K562 (cell line): ENCODE results near the gene OR1N2. TPM values are rescaled to one million over a fixed set of nuclear protein-coding genes. Genes with fewer than 3 reads are reported as not detected.

Experiments
- ATAC-seq: fragments of 200-7000 bp; cut with Tn5 transposase; 3 replicates; pipeline ENCODE4 v1.9.1; 2020; ENCODE audit warnings: moderate library complexity
- BruUV-seq: library from RNA; stranded (reverse); fragments of 400-500 nt; replicated peaks from 2 replicates; lab custom pipeline; 2021; lab: Mats Ljungman, UMichigan
- CTCF ChIA-PET: fragments of 300-600 bp; formaldehyde crosslinking; extraction: SDS; loops from one replicate; lab custom pipeline; 2021; ENCODE audit warnings: low intra/inter-chr PET ratio; lab: Yijun Ruan, JAX
- POLR2A ChIA-PET: fragments of 300-600, 350-650 bp; sonication (Branson Sonifier 250); formaldehyde crosslinking; extraction: SDS; loops from one replicate; lab custom pipeline; 2021; ENCODE audit warnings: antibody characterized with exemption, inconsistent platforms; lab: Yijun Ruan, JAX
- DNase-seq, 4 experiments: peaks; one replicate each; pipeline versions ENCODE4 v3.0.0 to v3.0.0-alpha.2; 2011 to 2018; ENCODE audit warnings: low spot score in 3 of 4, mixed read lengths in 3 of 4; ENCODE audit errors: extremely low read depth in 1 of 4
- FAIRE-seq: peaks from 2 replicates; lab custom pipeline; 2011; peaks lifted over from hg19 to GRCh38; lab: Jason Lieb, UNC
- H2AFZ ChIP-seq: 2 replicates; pipeline ENCODE4 v1.6.0; 2011; ENCODE audit warnings: low read depth, low read length, control low read depth, inconsistent platforms
- H3K27ac ChIP-seq: fragments of 200-600 bp; 3 replicates; pipeline ENCODE4 v1.8.0; 2011; ENCODE audit warnings: low read depth, mild to moderate bottlenecking, control low read depth, inconsistent platforms, low read length, moderate library complexity, mixed read lengths; ENCODE audit errors: extremely low read depth
- H3K27me3 ChIP-seq, 2 experiments: fragments of 300-600 bp in 1 of 2; 2 replicates in 1 of 2; 3 replicates in 1 of 2; pipeline versions ENCODE4 v1.6.0 to v1.8.0; 2011; ENCODE audit warnings: inconsistent platforms in 2 of 2, low read length in 2 of 2, mild to moderate bottlenecking in 1 of 2, mixed read lengths in 1 of 2, moderate library complexity in 1 of 2; ENCODE audit not compliant: control insufficient read depth in 2 of 2, insufficient read depth in 2 of 2
- H3K36me3 ChIP-seq: fragments of 300-600 bp; 3 replicates; pipeline ENCODE4 v1.8.0; 2011; ENCODE audit warnings: mild to moderate bottlenecking, low read length, inconsistent platforms; ENCODE audit not compliant: control insufficient read depth, insufficient read depth
- H3K4me1 ChIP-seq, 2 experiments: fragments of 200-600 bp in 1 of 2; replicated peaks in 1 of 2; 2 replicates in 1 of 2; 3 replicates in 1 of 2; pipeline versions ENCODE4 v1.5.1 to v1.8.0; 2011; ENCODE audit warnings: inconsistent platforms in 2 of 2, low read length in 2 of 2, mild to moderate bottlenecking in 1 of 2, mixed read lengths in 1 of 2, moderate library complexity in 1 of 2; ENCODE audit not compliant: control insufficient read depth in 2 of 2, insufficient read depth in 2 of 2
- H3K4me2 ChIP-seq: 2 replicates; pipeline ENCODE4 v1.6.1; 2011; ENCODE audit warnings: low read length, control low read depth, inconsistent platforms, mixed read lengths; ENCODE audit not compliant: insufficient read depth
- H3K4me3 ChIP-seq: fragments of 200-600 bp; sonication (generic), shearing (Covaris generic); 2 replicates; pipeline ENCODE4 v1.5.1; 2016; ENCODE audit warnings: control low read depth, inconsistent platforms
- H3K79me2 ChIP-seq: fragments of 200-600 bp; 3 replicates; pipeline ENCODE4 v1.8.0; 2011; ENCODE audit warnings: low read length, inconsistent platforms; ENCODE audit not compliant: control insufficient read depth, insufficient read depth
- H3K9ac ChIP-seq, 2 experiments: 2 replicates each; pipeline versions ENCODE4 v1.6.0 to v1.6.1; 2011; ENCODE audit warnings: low read depth in 2 of 2, low read length in 2 of 2, control low read depth in 1 of 2, inconsistent platforms in 1 of 2, mild to moderate bottlenecking in 1 of 2, mixed read lengths in 1 of 2; ENCODE audit not compliant: insufficient read depth in 1 of 2
- H3K9me1 ChIP-seq: one replicate; pipeline ENCODE4 v1.6.0; 2011; ENCODE audit warnings: inconsistent platforms, mild to moderate bottlenecking, low read length, moderate library complexity; ENCODE audit not compliant: control insufficient read depth, insufficient read depth
- H3K9me3 ChIP-seq: replicated peaks from 2 replicates; pipeline ENCODE4 v1.5.1; 2011; ENCODE audit warnings: low read depth, low read length, inconsistent platforms; ENCODE audit not compliant: control insufficient read depth, insufficient read depth
- H4K20me1 ChIP-seq: replicated peaks from 2 replicates; pipeline ENCODE4 v1.6.1; 2011; ENCODE audit warnings: low read length, inconsistent platforms, mixed read lengths; ENCODE audit not compliant: control insufficient read depth, insufficient read depth
- ARNT ChIP-seq, 2 experiments: fragments of 450-650 bp; IDR thresholded peaks; 2 replicates each; pipeline ENCODE4 v1.6.1; 2016; ENCODE audit warnings: mild to moderate bottlenecking in 1 of 2
- ATF3 ChIP-seq, 2 experiments: fragments of 450-650 bp in 1 of 2; sonication (generic) in 1 of 2; formaldehyde crosslinking in 1 of 2; IDR thresholded peaks in 1 of 2; conservative IDR thresholded peaks in 1 of 2; 2 replicates each; pipeline versions ENCODE4 v1.6.1 to v1.8.1; 2016 to 2023; ENCODE audit warnings: mild to moderate bottlenecking in 2 of 2, moderate library complexity in 2 of 2, inconsistent platforms in 1 of 2, missing genetic modification reagents in 1 of 2
- BRCA1 ChIP-seq, 2 experiments: fragments of 450-650 bp in 1 of 2; sonication (generic) in 1 of 2; formaldehyde crosslinking in 1 of 2; IDR thresholded peaks; 2 replicates each; pipeline versions ENCODE4 v1.5.0 to v1.6.1; 2017 to 2020; ENCODE audit warnings: mild to moderate bottlenecking in 1 of 2, missing genetic modification reagents in 1 of 2
- BRD9 ChIP-seq: fragments of 450-650 bp; IDR thresholded peaks from 2 replicates; pipeline ENCODE4 v1.6.1; 2018; ENCODE audit warnings: low read depth; ENCODE audit not compliant: partially characterized antibody
- ETV1 ChIP-seq: fragments of 450-650 bp; conservative IDR thresholded peaks from 2 replicates; pipeline ENCODE4 v1.6.1; 2016; ENCODE audit warnings: missing genetic modification characterization, control low read depth, low read depth, missing compliant biosample characterization
- GABPB1 ChIP-seq: sonication (generic); formaldehyde crosslinking; IDR thresholded peaks from 2 replicates; pipeline ENCODE4 v1.8.0; 2022; ENCODE audit warnings: mild to moderate bottlenecking, missing genetic modification reagents
- HNRNPK ChIP-seq: fragments of 200-400 bp; formaldehyde crosslinking; IDR thresholded peaks from one replicate; pipeline ENCODE4 v1.6.1; 2018; ENCODE audit warnings: mild to moderate bottlenecking, low read depth, low read length; ENCODE audit not compliant: poor library complexity, severe bottlenecking
- KLF6 ChIP-seq: fragments of 250-450 bp; sonication (Bioruptor Pico); IDR thresholded peaks from 2 replicates; pipeline ENCODE4 v1.4.0; 2020; ENCODE audit warnings: mild to moderate bottlenecking, moderate library complexity, borderline replicate concordance
- RCOR1 ChIP-seq, 2 experiments: IDR thresholded peaks; 2 replicates each; pipeline ENCODE4 v1.6.1; 2012; ENCODE audit warnings: low read depth in 2 of 2, low read length in 2 of 2, borderline replicate concordance in 1 of 2, improper control_type of control experiment in 1 of 2
- SIN3A ChIP-seq, 2 experiments: fragments of 150-350 bp in 1 of 2; IDR thresholded peaks; 2 replicates each; pipeline ENCODE4 v1.6.1; 2011 to 2016; ENCODE audit warnings: borderline replicate concordance in 2 of 2, low read depth in 2 of 2, low read length in 2 of 2, mild to moderate bottlenecking in 2 of 2, moderate library complexity in 2 of 2; ENCODE audit not compliant: control insufficient read depth in 1 of 2
- TFAM ChIP-seq: fragments of 250-450 bp; sonication (Bioruptor Pico); conservative IDR thresholded peaks from 2 replicates; pipeline ENCODE4 v1.5.0; 2021; ENCODE audit warnings: mild to moderate bottlenecking, moderate library complexity
- ZNF444 ChIP-seq: fragments of 250-450 bp; sonication (Bioruptor Pico); IDR thresholded peaks from 2 replicates; pipeline ENCODE4 v1.4.0; 2020; ENCODE audit warnings: mild to moderate bottlenecking, moderate library complexity
- ZNF609 ChIP-seq: sonication (generic); formaldehyde crosslinking; IDR thresholded peaks from 2 replicates; pipeline ENCODE4 v1.8.1; 2023; ENCODE audit warnings: missing genetic modification reagents, mild to moderate bottlenecking, borderline replicate concordance
- WGBS: fragments of 100-300 bp; shearing (Covaris generic); methylation state at CpG from one replicate; pipeline ENCODE4 v1.1.6; 2016; ENCODE audit warnings: low coverage, mixed read lengths; ENCODE audit not compliant: insufficient coverage; ENCODE audit errors: missing lambda C conversion rate; 5-methylcytosine and 5-hydroxymethylcytosine counted together
- in situ Hi-C: fragments of 300-500 bp; cut with MboI; formaldehyde crosslinking; loops from 4 replicates; pipeline ENCODE4 v1.15.0; 2018; ENCODE audit warnings: inconsistent platforms, mixed read lengths
- intact Hi-C: fragments of 100-400 bp; cut with micrococcal nuclease; formaldehyde crosslinking; loops from 2 replicates; pipeline ENCODE4 v1.14.2; 2022
- polyA plus RNA-seq, 8 experiments: library from polyadenylated mRNA; depleted of rRNA in 4 of 8; stranded (reverse) in 5 of 8; unstranded in 3 of 8; fragments of >200 nt; fragmentation: Nextera tagmentation in 2 of 8; fragmentation: Illumina TruSeq in 1 of 8; extraction: Ambion mirVana in 2 of 8; extraction: Trizol in 1 of 8; gene quantifications; 2 replicates each; pipeline versions ENCODE4 v1.2.1 to v1.2.3, GENCODE V29; 2011 to 2014; ENCODE audit warnings: inconsistent platforms in 1 of 8, missing spikeins in 1 of 8
- total RNA-seq, 7 experiments: library from RNA; depleted of rRNA in 6 of 7; stranded (reverse); fragments of >200 nt in 6 of 7; fragmentation: Illumina TruSeq in 2 of 7; extraction: Trizol in 2 of 7; gene quantifications; 2 replicates each; pipeline versions ENCODE4 v1.2.1 to v1.2.3, GENCODE V29; 2011 to 2021; ENCODE audit warnings: low replicate concordance in 1 of 7

OR1N2 gene
- total and polyA plus RNA-seq, 9 of the 15 experiments (the other 6 are each of a cell fraction or from before 2014, with no cell fraction given), result not detected

- TF ChIP-seq ETV1 (peak; percentile 46), ZNF609 (CRISPR knock-in tag) (no peak)
These were observed 27.0 kb downstream of the OR1N2 start (continued) for GRCh38 chr9:122579874-122580273.

GRCh38 chr9:122580360-122580759 lies 27.4 kb downstream of the OR1N2 start:
- in situ Hi-C loops (no loop called here), intact Hi-C loops (no loop called here)
- no TSS peak for BruUV-seq
- H3K4me2 ChIP-seq, result no peak overlapping the region
- H4K20me1 ChIP-seq, result no peaks in the 10 kb centered on the region
- H3K4me3 ChIP-seq, result no peak overlapping the region
- no peaks in the 10 kb centered on the region for H3K27me3 ChIP-seq
- 19% methylated on average over 3 of the region's 3 CpGs for WGBS
- H3K9me3 ChIP-seq, result peaks cover 2% of the 10 kb centered on the region
- FAIRE-seq, result peak; percentile 85
- ChIA-PET CTCF (no interaction called here), POLR2A (no interaction called here)
- peak overlapping the region; percentile 68 for H3K27ac ChIP-seq
- ATAC-seq, result peak; percentile 89
- DNase-seq, result peak; percentile 22 to 64 (median 40)
- no peaks in the 10 kb centered on the region for H3K9me1 ChIP-seq
- H3K36me3 ChIP-seq, result no peaks in the 10 kb centered on the region
- peaks cover 0 to 13% of the 10 kb centered on the region in 2 experiments; a peak in 2 of 5 replicates for H3K4me1 ChIP-seq
- 0 out of 4 replicates have a peak overlapping the region, but pooled peaks of 1 of the 2 experiments have one; percentile 22 for H3K9ac ChIP-seq
- peak overlapping the region; percentile 88 for H2AFZ ChIP-seq
- H3K79me2 ChIP-seq, result no peaks in the 10 kb centered on the region
- TF ChIP-seq BRCA1 (IDR thresholded peaks at IDR 0.05), result no peak
- TF ChIP-seq BRCA1 (CRISPR knock-in tag; IDR thresholded peaks at IDR 0.05), result no peak
- TF ChIP-seq SIN3A (IDR thresholded peaks at IDR 0.05; ENCODE audit: borderline replicate concordance in 2 of 2, control insufficient read depth in 1 of 2, low read depth in 2 of 2, low read length in 2 of 2), result no peak
- TF ChIP-seq ZNF444, result no peak
- peak; percentile 53 for TF ChIP-seq BRD9
- TF ChIP-seq RCOR1 (IDR thresholded peaks at IDR 0.05; ENCODE audit: borderline replicate concordance in 1 of 2, low read depth in 2 of 2, low read length in 2 of 2), result no peak; a peak in 1 of 4 replicates
- no peak for TF ChIP-seq GABPB1 (CRISPR knock-in tag)
- no peak for TF ChIP-seq TFAM (CRISPR knock-in tag)
- no peak for TF ChIP-seq HNRNPK
- TF ChIP-seq KLF6 (CRISPR knock-in tag), result no peak
- peak in 1 of 2 experiments; percentile 24; a peak in 2 of 4 replicates for TF ChIP-seq ARNT (IDR thresholded peaks at IDR 0.05)
- TF ChIP-seq ATF3 (IDR thresholded peaks at IDR 0.05), result peak; percentile 89
- TF ChIP-seq ATF3 (CRISPR knock-in tag; conservative IDR thresholded peaks at IDR 0.05), result no peak
